Measurements from ENCODE around the gene KRT71. TPM values are rescaled to one million over a fixed set of nuclear protein-coding genes. Genes with fewer than 3 reads are reported as not detected.
"Not testable (repeated sequence)": the region's sequence is repeated elsewhere in the genome, so short reads cannot be mapped to it uniquely, and the experiment has no call there.

KRT71 gene
- total RNA-seq, 1 donor from 2014 or later = not detected

DNA sequence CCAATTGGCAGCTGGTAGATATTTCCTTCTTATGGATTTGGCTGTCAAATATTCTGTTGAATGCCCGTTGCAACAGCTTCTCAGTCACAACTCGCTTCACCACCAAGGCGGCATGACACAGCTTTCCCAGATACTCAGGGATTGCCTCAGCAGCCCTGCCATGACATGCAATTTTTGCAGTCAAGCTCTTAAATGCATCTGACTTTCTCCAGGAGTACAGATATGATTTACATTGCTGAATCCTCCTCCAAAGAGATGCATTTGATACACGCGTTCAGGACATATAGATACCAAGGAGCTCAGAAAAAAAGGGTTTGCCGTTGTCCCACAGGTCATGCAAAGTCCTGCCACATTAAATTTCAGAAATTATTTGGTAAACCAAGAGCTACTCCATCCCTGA is 39.2 kb downstream of the KRT71 start:
- H3K4me3 Mint-ChIP-seq (ENCODE audit: unreplicated experiment) = no peak overlapping the region
- no peaks in the 10 kb centered on the region for H3K36me3 Mint-ChIP-seq (ENCODE audit: unreplicated experiment)

DNA sequence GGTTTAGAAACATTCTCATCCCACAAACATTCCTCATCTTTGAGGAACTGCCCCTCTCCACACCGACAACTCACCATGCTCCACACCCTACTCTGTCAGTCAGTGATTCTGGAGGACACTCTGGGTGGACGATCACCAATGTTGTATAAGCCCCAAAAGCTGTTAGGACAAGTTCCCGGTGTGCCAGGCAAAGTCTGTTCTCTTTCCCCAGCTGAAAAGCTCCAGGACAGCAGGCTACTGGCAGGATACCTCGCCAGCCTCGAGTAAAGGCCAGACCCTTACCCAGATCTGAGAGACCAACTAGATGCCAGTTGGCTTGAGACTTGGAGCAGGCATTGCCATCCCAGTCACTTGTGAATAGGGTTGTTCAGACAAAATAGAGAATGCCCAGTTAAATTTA is 44.7 kb downstream of the KRT71 start:
- Mint-ChIP-seq H3K27ac (ENCODE audit: unreplicated experiment) (no peak overlapping the region), H3K4me1 (ENCODE audit: unreplicated experiment) (no peaks in the 10 kb centered on the region)
- DNase-seq (ENCODE audit: extremely low spot score, unreplicated experiment) = no peak

More for the DNA sequence above, 39.2 kb downstream of the KRT71 start:
- DNase-seq (ENCODE audit: extremely low spot score, unreplicated experiment) = no peak
- peaks cover 4% of the 10 kb centered on the region for H3K9me3 Mint-ChIP-seq (ENCODE audit: unreplicated experiment)
- TF ChIP-seq, protein P1, sequence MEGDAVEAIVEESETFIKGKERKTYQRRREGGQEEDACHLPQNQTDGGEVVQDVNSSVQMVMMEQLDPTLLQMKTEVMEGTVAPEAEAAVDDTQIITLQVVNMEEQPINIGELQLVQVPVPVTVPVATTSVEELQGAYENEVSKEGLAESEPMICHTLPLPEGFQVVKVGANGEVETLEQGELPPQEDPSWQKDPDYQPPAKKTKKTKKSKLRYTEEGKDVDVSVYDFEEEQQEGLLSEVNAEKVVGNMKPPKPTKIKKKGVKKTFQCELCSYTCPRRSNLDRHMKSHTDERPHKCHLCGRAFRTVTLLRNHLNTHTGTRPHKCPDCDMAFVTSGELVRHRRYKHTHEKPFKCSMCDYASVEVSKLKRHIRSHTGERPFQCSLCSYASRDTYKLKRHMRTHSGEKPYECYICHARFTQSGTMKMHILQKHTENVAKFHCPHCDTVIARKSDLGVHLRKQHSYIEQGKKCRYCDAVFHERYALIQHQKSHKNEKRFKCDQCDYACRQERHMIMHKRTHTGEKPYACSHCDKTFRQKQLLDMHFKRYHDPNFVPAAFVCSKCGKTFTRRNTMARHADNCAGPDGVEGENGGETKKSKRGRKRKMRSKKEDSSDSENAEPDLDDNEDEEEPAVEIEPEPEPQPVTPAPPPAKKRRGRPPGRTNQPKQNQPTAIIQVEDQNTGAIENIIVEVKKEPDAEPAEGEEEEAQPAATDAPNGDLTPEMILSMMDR (IDR thresholded peaks at IDR 0.05) = no peak
- no peak overlapping the region for H3K27ac Mint-ChIP-seq (ENCODE audit: unreplicated experiment)
- no peaks in the 10 kb centered on the region for H3K4me1 Mint-ChIP-seq (ENCODE audit: unreplicated experiment)
- peaks cover 65% of the 10 kb centered on the region for H3K27me3 Mint-ChIP-seq (ENCODE audit: unreplicated experiment)

DNA sequence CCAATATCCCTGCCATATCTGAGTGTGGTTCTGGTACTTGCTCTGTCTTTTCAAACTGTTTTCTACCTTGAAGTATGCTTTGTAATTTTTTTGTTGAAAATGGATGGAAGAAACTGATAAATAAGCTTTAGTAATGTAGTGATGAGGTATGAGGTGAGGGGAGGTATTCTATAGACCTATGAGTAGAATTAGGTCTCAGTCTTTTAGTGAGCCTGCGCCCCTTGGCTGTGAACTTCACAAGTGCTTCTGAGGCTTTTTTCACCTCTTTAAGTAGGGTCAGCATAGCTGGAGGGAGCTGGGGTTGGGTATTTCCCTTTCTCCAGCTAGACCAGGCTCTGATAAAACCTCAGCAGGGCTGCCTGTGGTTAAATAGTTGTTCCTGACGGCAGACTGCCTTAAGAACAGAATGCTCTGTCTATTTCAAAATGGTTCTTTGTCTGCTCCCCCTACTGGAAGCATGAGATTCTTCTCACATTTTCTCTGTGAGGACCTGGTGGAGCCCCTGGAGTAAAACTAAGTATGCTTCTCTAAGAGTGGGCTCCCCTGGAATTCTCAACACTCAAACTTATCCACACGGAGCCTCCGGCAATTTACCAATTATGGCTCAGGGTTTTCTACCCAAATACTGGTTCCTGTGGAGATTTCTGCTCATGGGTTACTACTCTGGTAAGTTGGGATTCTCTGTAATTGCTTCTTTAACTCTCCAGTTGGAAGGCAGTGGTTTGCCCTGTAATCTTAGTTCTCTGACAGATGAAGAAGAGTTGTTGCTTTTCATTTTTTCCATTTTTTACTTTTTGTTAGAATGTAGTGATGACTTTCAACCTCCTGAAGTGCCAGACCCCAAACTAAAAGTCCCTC is 45.9 kb downstream of the KRT71 start:
- Mint-ChIP-seq H3K9me3 (ENCODE audit: unreplicated experiment) (peaks cover 4% of the 10 kb centered on the region), H3K4me3 (ENCODE audit: unreplicated experiment) (no peak overlapping the region), H3K27ac (ENCODE audit: unreplicated experiment) (no peak overlapping the region), H3K27me3 (ENCODE audit: unreplicated experiment) (peaks cover 58% of the 10 kb centered on the region), H3K4me1 (ENCODE audit: unreplicated experiment) (no peaks in the 10 kb centered on the region), H3K36me3 (ENCODE audit: unreplicated experiment) (no peaks in the 10 kb centered on the region)
- DNase-seq (ENCODE audit: extremely low spot score, unreplicated experiment) = no peak
- TF ChIP-seq, protein P1 (IDR thresholded peaks at IDR 0.05) = peak; percentile 67

More for the DNA sequence above, 44.7 kb downstream of the KRT71 start:
- peaks cover 61% of the 10 kb centered on the region for H3K27me3 Mint-ChIP-seq (ENCODE audit: unreplicated experiment)
- no peak overlapping the region for H3K4me3 Mint-ChIP-seq (ENCODE audit: unreplicated experiment)
- TF ChIP-seq, protein P1 (IDR thresholded peaks at IDR 0.05) = no peak
- H3K36me3 Mint-ChIP-seq (ENCODE audit: unreplicated experiment) = no peaks in the 10 kb centered on the region
- H3K9me3 Mint-ChIP-seq (ENCODE audit: unreplicated experiment) = peaks cover 4% of the 10 kb centered on the region

DNA sequence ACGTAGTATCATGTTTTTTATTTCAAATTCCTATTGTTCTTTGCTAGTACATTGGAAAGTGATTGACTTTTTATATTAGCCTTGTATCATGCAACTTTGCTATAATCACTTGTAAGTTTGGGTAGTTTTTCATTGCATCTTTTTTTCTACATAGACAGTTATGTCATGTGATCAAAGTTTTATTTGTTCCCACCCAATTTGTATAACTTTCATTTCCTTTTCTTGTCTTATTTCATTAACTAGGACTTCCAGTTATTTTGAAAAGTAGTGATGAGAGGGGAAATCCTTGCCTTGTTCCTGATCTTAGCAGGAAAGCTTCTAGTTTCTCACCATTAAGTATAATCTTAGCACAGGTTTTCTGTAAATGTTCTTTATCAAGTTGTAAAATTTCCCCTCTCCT is 50.1 kb downstream of the KRT71 start:
- H3K4me1 Mint-ChIP-seq (ENCODE audit: unreplicated experiment) = peaks cover 2% of the 10 kb centered on the region
- TF ChIP-seq, protein P1 (IDR thresholded peaks at IDR 0.05) = no peak
- H3K27me3 Mint-ChIP-seq (ENCODE audit: unreplicated experiment) = peaks cover 52% of the 10 kb centered on the region
- H3K4me3 Mint-ChIP-seq (ENCODE audit: unreplicated experiment) = no peak overlapping the region
- H3K9me3 Mint-ChIP-seq (ENCODE audit: unreplicated experiment) = peaks cover 4% of the 10 kb centered on the region
- no peak for DNase-seq (ENCODE audit: extremely low spot score, unreplicated experiment)
- H3K36me3 Mint-ChIP-seq (ENCODE audit: unreplicated experiment) = no peaks in the 10 kb centered on the region
- no peak overlapping the region for H3K27ac Mint-ChIP-seq (ENCODE audit: unreplicated experiment)

DNA sequence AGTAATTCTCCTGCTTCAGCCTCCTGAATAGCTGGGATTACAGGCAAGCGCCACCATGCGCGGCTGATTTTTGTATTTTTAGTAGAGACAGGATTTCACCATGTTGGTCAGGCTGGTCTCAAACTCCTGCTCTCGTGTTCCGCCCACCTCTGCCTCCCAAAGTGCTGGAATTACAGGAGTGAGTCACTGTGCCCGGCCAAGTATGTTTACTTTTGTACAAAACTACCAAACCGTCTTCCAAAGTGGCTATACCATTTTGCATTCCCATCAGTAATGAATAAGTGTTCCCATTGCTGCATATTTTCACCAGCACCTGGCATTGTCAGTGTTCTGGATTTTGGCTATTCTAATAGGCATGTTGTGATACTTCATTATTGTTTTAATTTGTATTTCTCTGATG is 51.5 kb downstream of the KRT71 start:
- no peak for DNase-seq (ENCODE audit: extremely low spot score, unreplicated experiment)
- TF ChIP-seq, protein P1 (IDR thresholded peaks at IDR 0.05) = no peak
- H3K36me3 Mint-ChIP-seq (ENCODE audit: unreplicated experiment) = no peaks in the 10 kb centered on the region
- H3K27me3 Mint-ChIP-seq (ENCODE audit: unreplicated experiment) = peaks cover 47% of the 10 kb centered on the region
- peaks cover 2% of the 10 kb centered on the region for H3K4me1 Mint-ChIP-seq (ENCODE audit: unreplicated experiment)
- no peak overlapping the region for H3K4me3 Mint-ChIP-seq (ENCODE audit: unreplicated experiment)
- peaks cover 4% of the 10 kb centered on the region for H3K9me3 Mint-ChIP-seq (ENCODE audit: unreplicated experiment)
- H3K27ac Mint-ChIP-seq (ENCODE audit: unreplicated experiment) = no peak overlapping the region

DNA sequence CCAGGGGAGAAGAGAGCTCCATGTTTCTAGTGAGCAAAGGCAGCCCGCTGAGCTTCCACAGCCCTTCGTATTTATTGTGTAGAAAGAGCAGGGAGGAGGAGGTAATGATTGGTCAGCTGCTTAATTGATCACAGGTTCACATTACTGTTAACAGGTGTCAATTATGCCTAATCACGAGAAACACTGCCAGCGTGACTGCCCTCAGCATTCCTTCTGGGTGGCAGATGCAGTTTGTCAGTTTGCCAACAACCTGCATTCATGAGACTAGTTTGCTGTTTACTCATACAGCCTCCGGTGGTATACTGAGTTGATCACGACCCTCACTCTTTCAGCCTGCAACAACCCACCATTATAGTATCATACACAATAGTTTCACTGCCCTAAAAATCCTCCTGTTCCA is 52.4 kb downstream of the KRT71 start:
- peaks cover 44% of the 10 kb centered on the region for H3K27me3 Mint-ChIP-seq (ENCODE audit: unreplicated experiment)
- H3K4me1 Mint-ChIP-seq (ENCODE audit: unreplicated experiment); H3K9me3 Mint-ChIP-seq (ENCODE audit: unreplicated experiment); DNase-seq (ENCODE audit: extremely low spot score, unreplicated experiment); H3K27ac Mint-ChIP-seq (ENCODE audit: unreplicated experiment); H3K4me3 Mint-ChIP-seq (ENCODE audit: unreplicated experiment); H3K36me3 Mint-ChIP-seq (ENCODE audit: unreplicated experiment): not testable (repeated sequence)
